ENCODE measurements around the gene CDH4. TPM values are rescaled to one million over a fixed set of nuclear protein-coding genes. Genes with fewer than 3 reads are reported as not detected.

The CDH4 gene
- total and polyA plus RNA-seq, 2 of the 13 experiments (the other 11 are each of a cell fraction or from before 2014, with no cell fraction given), result not detected

GRCh38 chr20:61818746-61819573 is 566.9 kb downstream of the CDH4 start:
- DNase-seq (ENCODE audit: low spot score), result no peak
- in situ Hi-C loops (cut with HindIII; ENCODE audit: extremely low pct_ligation_motif_present, low pct_unique_long_range_greater_than_20kb) (no loop called here), intact Hi-C loops (cut with micrococcal nuclease; ENCODE audit: unreplicated experiment) (no loop called here)

GRCh38 chr20:61819574-61819846 is 567.4 kb downstream of the CDH4 start:
- no TSS peak for BruUV-seq (replicated peaks)
- H3K9me3 ChIP-seq (ENCODE audit: low read length), result peaks cover 4% of the 10 kb centered on the region; the same call in 1 of the 2 replicates
- TF ChIP-seq EZH2 (conservative IDR thresholded peaks at IDR 0.05; ENCODE audit: low read depth, low read length) (0 out of 2 replicates have a peak, but pooled peaks have one; percentile 30), CBX1 (IDR thresholded peaks at IDR 0.05; ENCODE audit: low read depth) (no peak), RNF219 (CRISPR knock-in tag; IDR thresholded peaks at IDR 0.05) (no peak)
- POLR2A ChIA-PET, result no interaction called here
- no peaks in the 10 kb centered on the region for H3K79me2 ChIP-seq (ENCODE audit: insufficient read depth, low read length)
- no peaks in the 10 kb centered on the region for H3K4me1 ChIP-seq (ENCODE audit: insufficient read depth, low read length)
- intact Hi-C loops (cut with micrococcal nuclease; ENCODE audit: unreplicated experiment) (no loop called here), in situ Hi-C loops (cut with HindIII; ENCODE audit: extremely low pct_ligation_motif_present, low pct_unique_long_range_greater_than_20kb) (no loop called here)
- H3K9ac ChIP-seq (ENCODE audit: insufficient read depth, low read depth, low read length), result no peak overlapping the region
- H4K20me1 ChIP-seq (ENCODE audit: insufficient read depth, low read length), result no peaks in the 10 kb centered on the region; the same call in 1 of the 2 replicates
- no peak for ATAC-seq
- H3K36me3 ChIP-seq (replicated peaks in 1 of 2; ENCODE audit: control insufficient read depth in 1 of 2, insufficient read depth in 2 of 2, low read length in 2 of 2), result no peaks in the 10 kb centered on the region
- H3K27me3 ChIP-seq (ENCODE audit: control insufficient read depth in 1 of 2, insufficient read depth in 2 of 2, low read length in 2 of 2), result peaks cover 28 to 66% of the 10 kb centered on the region in 2 experiments
- FAIRE-seq, result no peak
- 9% methylated on average over 3 of the region's 3 CpGs for WGBS (ENCODE audit: low lambda C conversion rate)
- DNase-seq (ENCODE audit: low spot score), result no peak
- H3K27ac ChIP-seq (ENCODE audit: extremely low read length, insufficient read depth, low read length), result no peak overlapping the region
- CTCF ChIA-PET (ENCODE audit: low intra/inter-chr PET ratio, low total read pairs), result no interaction called here
- H3K4me3 ChIP-seq (replicated peaks in 1 of 3; ENCODE audit: insufficient read depth in 1 of 3, low read depth in 2 of 3, low read length in 3 of 3), result no peak overlapping the region
- H2AFZ ChIP-seq (ENCODE audit: low read length), result no peak overlapping the region
- H3K4me2 ChIP-seq (ENCODE audit: low read depth, low read length), result no peak overlapping the region

More at GRCh38 chr20:61818746-61819573, 566.9 kb downstream of the CDH4 start:
- Histone ChIP-seq H3K79me2 (ENCODE audit: insufficient read depth, low read length) (no peaks in the 10 kb centered on the region), H3K36me3 (replicated peaks in 1 of 2; ENCODE audit: control insufficient read depth in 1 of 2, insufficient read depth in 2 of 2, low read length in 2 of 2) (no peaks in the 10 kb centered on the region), H2AFZ (ENCODE audit: low read length) (no peak overlapping the region), H3K9ac (ENCODE audit: insufficient read depth, low read depth, low read length) (no peak overlapping the region), H3K4me2 (ENCODE audit: low read depth, low read length) (no peak overlapping the region), H3K27ac (ENCODE audit: extremely low read length, insufficient read depth, low read length) (no peak overlapping the region), H3K27me3 (ENCODE audit: control insufficient read depth in 1 of 2, insufficient read depth in 2 of 2, low read length in 2 of 2) (peaks cover 31 to 71% of the 10 kb centered on the region in 2 experiments), H4K20me1 (ENCODE audit: insufficient read depth, low read length) (peaks cover 3% of the 10 kb centered on the region; the same call in 1 of the 2 replicates), H3K4me1 (ENCODE audit: insufficient read depth, low read length) (no peaks in the 10 kb centered on the region), H3K9me3 (ENCODE audit: low read length) (peaks cover 4% of the 10 kb centered on the region; the same call in 1 of the 2 replicates), H3K4me3 (replicated peaks in 1 of 3; ENCODE audit: insufficient read depth in 1 of 3, low read depth in 2 of 3, low read length in 3 of 3) (no peak overlapping the region)
- ATAC-seq, result no peak; the same call in 2 of the 3 replicates
- BruUV-seq (replicated peaks), result no TSS peak
- POLR2A ChIA-PET, result no interaction called here
- TF ChIP-seq RFXANK (CRISPR knock-in tag; IDR thresholded peaks at IDR 0.05) (no peak), GATA4 (IDR thresholded peaks at IDR 0.05; ENCODE audit: borderline replicate concordance, low read depth) (no peak), SALL1 (CRISPR knock-in tag; IDR thresholded peaks at IDR 0.05) (no peak), KAT2B (IDR thresholded peaks at IDR 0.05; ENCODE audit: borderline replicate concordance, low read depth, low read length) (no peak), ATF2 (CRISPR knock-in tag; IDR thresholded peaks at IDR 0.05) (no peak), ZNF292 (CRISPR knock-in tag; IDR thresholded peaks at IDR 0.05; ENCODE audit: borderline replicate concordance, low read depth) (no peak)
- no peak for FAIRE-seq
- 43% methylated on average over 25 of the region's 32 CpGs for WGBS (ENCODE audit: low lambda C conversion rate)
- CTCF ChIA-PET (ENCODE audit: low intra/inter-chr PET ratio, low total read pairs), result no interaction called here

All from HepG2 (cell line).